IPS-15b (cell line): ENCODE results near the gene CEACAM18.

ENCODE experiments used
- H3K27me3 ChIP-seq: one replicate; pipeline ENCODE4 v1.6.1; 2013; ENCODE audit warnings: low read length; ENCODE audit not compliant: control insufficient read depth, insufficient read depth
- H3K36me3 ChIP-seq: one replicate; pipeline ENCODE4 v1.6.1; 2013; ENCODE audit warnings: low read length; ENCODE audit not compliant: control insufficient read depth, insufficient read depth
- H3K4me1 ChIP-seq: one replicate; pipeline ENCODE4 v1.6.1; 2013; ENCODE audit warnings: mild to moderate bottlenecking, low read length; ENCODE audit not compliant: control insufficient read depth, insufficient read depth
- H3K4me3 ChIP-seq: one replicate; pipeline ENCODE4 v1.5.1; 2013; ENCODE audit warnings: low read depth, low read length
- H3K9ac ChIP-seq: one replicate; pipeline ENCODE4 v1.6.1; 2013; ENCODE audit warnings: low read depth, mild to moderate bottlenecking, low read length
- H3K9me3 ChIP-seq: one replicate; pipeline ENCODE4 v1.6.1; 2013; ENCODE audit warnings: mild to moderate bottlenecking, low read length; ENCODE audit not compliant: control insufficient read depth, insufficient read depth

CEACAM18 gene

GRCh38 chr19:51521357-51521756 lies 43.0 kb downstream of the CEACAM18 start:
- Histone ChIP-seq H3K9me3 (no peaks in the 10 kb centered on the region), H3K4me3 (no peak overlapping the region), H3K36me3 (no peaks in the 10 kb centered on the region), H3K9ac (no peak overlapping the region), H3K4me1 (no peaks in the 10 kb centered on the region), H3K27me3 (no peaks in the 10 kb centered on the region)

- H3K4me1 ChIP-seq, result no peaks in the 10 kb centered on the region
- H3K27me3 ChIP-seq, result no peaks in the 10 kb centered on the region
- H3K36me3 ChIP-seq, result no peaks in the 10 kb centered on the region
- H3K4me3 ChIP-seq, result no peak overlapping the region
- no peak overlapping the region for H3K9ac ChIP-seq
- no peaks in the 10 kb centered on the region for H3K9me3 ChIP-seq
Measured at GRCh38 chr19:51521781-51522180, 43.4 kb downstream of the CEACAM18 start.

GRCh38 chr19:51524666-51525264 lies 46.4 kb downstream of the CEACAM18 start:
- no peak overlapping the region for H3K9ac ChIP-seq
- no peaks in the 10 kb centered on the region for H3K36me3 ChIP-seq
- no peak overlapping the region for H3K4me3 ChIP-seq
- no peaks in the 10 kb centered on the region for H3K9me3 ChIP-seq
- H3K4me1 ChIP-seq, result no peaks in the 10 kb centered on the region
- H3K27me3 ChIP-seq, result no peaks in the 10 kb centered on the region

GRCh38 chr19:51525651-51526050 lies 47.3 kb downstream of the CEACAM18 start:
- Histone ChIP-seq H3K27me3 (no peaks in the 10 kb centered on the region), H3K4me3 (no peak overlapping the region), H3K9me3 (no peaks in the 10 kb centered on the region), H3K4me1 (no peaks in the 10 kb centered on the region), H3K9ac (no peak overlapping the region), H3K36me3 (no peaks in the 10 kb centered on the region)

GRCh38 chr19:51529301-51529700 lies 51.0 kb downstream of the CEACAM18 start:
- peaks cover 13% of the 10 kb centered on the region for H3K27me3 ChIP-seq
- H3K4me1 ChIP-seq, result peaks cover 2% of the 10 kb centered on the region
- H3K9ac ChIP-seq, result no peak overlapping the region
- H3K9me3 ChIP-seq, result no peaks in the 10 kb centered on the region
- no peaks in the 10 kb centered on the region for H3K36me3 ChIP-seq
- no peak overlapping the region for H3K4me3 ChIP-seq

GRCh38 chr19:51530616-51531015 lies 52.3 kb downstream of the CEACAM18 start:
- Histone ChIP-seq H3K4me3 (no peak overlapping the region), H3K9ac (no peak overlapping the region), H3K9me3 (no peaks in the 10 kb centered on the region), H3K27me3 (peaks cover 13% of the 10 kb centered on the region), H3K36me3 (no peaks in the 10 kb centered on the region), H3K4me1 (peaks cover 2% of the 10 kb centered on the region)

- H3K27me3 ChIP-seq, result peaks cover 13% of the 10 kb centered on the region
- no peaks in the 10 kb centered on the region for H3K9me3 ChIP-seq
- peaks cover 2% of the 10 kb centered on the region for H3K4me1 ChIP-seq
- no peaks in the 10 kb centered on the region for H3K36me3 ChIP-seq
- H3K4me3 ChIP-seq, result no peak within 1 kb of the TSS
- no peak within 1 kb of the TSS for H3K9ac ChIP-seq
Measured at GRCh38 chr19:51531349-51532315, 53.3 kb downstream of the CEACAM18 start, which contains the start of gene SIGLEC6. TSS of gene SIGLEC6 (minus strand) at chr19:51531670. CDS start at chr19:51531648, 22 bp downstream.

GRCh38 chr19:51535535-51535934 lies 57.2 kb downstream of the CEACAM18 start:
- H3K9ac ChIP-seq, result no peak overlapping the region
- no peaks in the 10 kb centered on the region for H3K9me3 ChIP-seq
- no peaks in the 10 kb centered on the region for H3K36me3 ChIP-seq
- H3K27me3 ChIP-seq, result peaks cover 13% of the 10 kb centered on the region
- H3K4me3 ChIP-seq, result no peak overlapping the region
- peaks cover 2% of the 10 kb centered on the region for H3K4me1 ChIP-seq

- Histone ChIP-seq H3K4me1 (no peaks in the 10 kb centered on the region), H3K9me3 (no peaks in the 10 kb centered on the region), H3K27me3 (peaks cover 3% of the 10 kb centered on the region), H3K4me3 (no peak overlapping the region), H3K9ac (no peak overlapping the region), H3K36me3 (no peaks in the 10 kb centered on the region)
Measured at GRCh38 chr19:51539821-51540366, 61.6 kb downstream of the CEACAM18 start.
